ENCODE results near the gene RABEPK. TPM values are rescaled to one million over a fixed set of nuclear protein-coding genes. Genes with fewer than 3 reads are reported as not detected.
"Not testable (repeated sequence)": the region's sequence is repeated elsewhere in the genome, so short reads cannot be mapped to it uniquely, and the experiment has no call there.

RABEPK gene
- total RNA-seq, 1 experiment from 2014 or later, result 21.8 TPM

DNA sequence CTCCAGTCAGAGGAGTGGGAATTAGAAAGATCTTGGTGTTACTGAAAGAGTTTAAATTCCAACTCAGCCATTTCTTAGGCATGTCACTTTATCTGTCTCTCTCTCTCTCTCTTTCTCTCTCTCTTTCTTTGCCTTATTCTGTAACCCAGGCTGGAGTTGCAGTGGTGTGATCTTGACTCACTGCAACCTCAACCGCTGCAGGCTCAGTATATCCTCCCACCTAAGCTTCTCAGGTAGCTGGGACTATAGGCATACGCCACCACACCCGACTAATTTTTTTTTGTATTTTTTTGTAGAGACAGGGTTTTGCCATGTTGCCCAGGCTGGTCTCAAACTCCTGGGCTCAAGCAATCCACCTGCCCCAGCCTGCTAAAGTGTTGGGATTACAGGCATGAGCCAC, 18.3 kb downstream of the RABEPK start:
- Histone ChIP-seq H3K23ac (ENCODE audit: insufficient read length, low read depth, low read length) (no peak overlapping the region), H2BK5ac (ENCODE audit: insufficient read length, low read length) (no peak overlapping the region), H2BK15ac (ENCODE audit: low read depth, low read length) (no peak overlapping the region), H4K8ac (replicated peaks; ENCODE audit: insufficient read length, low read depth, low read length) (no peak overlapping the region), H2AFZ (ENCODE audit: low read length) (no peak overlapping the region), H3K23me2 (ENCODE audit: insufficient read length, low read depth, low read length, poor library complexity, severe bottlenecking) (no peaks in the 10 kb centered on the region), H3K9me3 (ENCODE audit: control insufficient read depth, low read depth, low read length) (no peaks in the 10 kb centered on the region), H3K18ac (ENCODE audit: insufficient read length, low read depth, low read length) (no peak overlapping the region), H3K27ac (ENCODE audit: insufficient read length, low read depth, low read length) (no peak overlapping the region), H4K91ac (ENCODE audit: insufficient read length, low read depth, low read length) (no peak overlapping the region), H3K4me2 (ENCODE audit: insufficient read depth, insufficient read length, low read length) (no peak overlapping the region), H3K27me3 (ENCODE audit: insufficient read depth, low read length) (no peaks in the 10 kb centered on the region), H2AK5ac (ENCODE audit: insufficient read length, low read length) (no peak overlapping the region), H3K79me2 (ENCODE audit: insufficient read depth, low read length) (no peaks in the 10 kb centered on the region), H3K14ac (ENCODE audit: insufficient read depth, low read length) (no peak overlapping the region), H3K9ac (ENCODE audit: extremely low read depth, insufficient read length, low read length) (no peak overlapping the region), H2BK20ac (ENCODE audit: low read depth, low read length, poor library complexity, severe bottlenecking) (no peak overlapping the region), H2BK12ac (ENCODE audit: insufficient read length, low read depth, low read length) (no peak overlapping the region), H3K79me1 (ENCODE audit: insufficient read depth, low read depth, low read length, poor library complexity, severe bottlenecking) (no peaks in the 10 kb centered on the region), H3K4ac (ENCODE audit: low read depth, low read length) (no peak overlapping the region), H3K56ac (ENCODE audit: insufficient read length, low read depth, low read length) (no peak overlapping the region), H2BK120ac (ENCODE audit: low read depth, low read length, poor library complexity, severe bottlenecking) (no peak overlapping the region), H4K20me1 (ENCODE audit: control insufficient read depth, insufficient read depth, insufficient read length) (no peaks in the 10 kb centered on the region), H3T11ph (ENCODE audit: low read length) (no peak overlapping the region), H3K4me1 (ENCODE audit: insufficient read depth, low read length) (no peaks in the 10 kb centered on the region), H4K5ac (ENCODE audit: insufficient read length, low read depth, low read length) (no peak overlapping the region)
- Mint-ChIP-seq H3K4me1 (no peaks in the 10 kb centered on the region), H3K36me3 (ENCODE audit: insufficient read depth in 1 of 3, low read depth in 3 of 3) (peaks cover 14 to 44% (median 40%) of the 10 kb centered on the region in 3 experiments; a peak in 6 of 7 replicates), H3K4me3 (no peak overlapping the region), H3K27ac (no peak overlapping the region; a peak in 1 of 7 replicates), H3K27me3 (ENCODE audit: low read depth) (no peaks in the 10 kb centered on the region), H3K9me3 (no peaks in the 10 kb centered on the region)
- TF ChIP-seq, protein P1, sequence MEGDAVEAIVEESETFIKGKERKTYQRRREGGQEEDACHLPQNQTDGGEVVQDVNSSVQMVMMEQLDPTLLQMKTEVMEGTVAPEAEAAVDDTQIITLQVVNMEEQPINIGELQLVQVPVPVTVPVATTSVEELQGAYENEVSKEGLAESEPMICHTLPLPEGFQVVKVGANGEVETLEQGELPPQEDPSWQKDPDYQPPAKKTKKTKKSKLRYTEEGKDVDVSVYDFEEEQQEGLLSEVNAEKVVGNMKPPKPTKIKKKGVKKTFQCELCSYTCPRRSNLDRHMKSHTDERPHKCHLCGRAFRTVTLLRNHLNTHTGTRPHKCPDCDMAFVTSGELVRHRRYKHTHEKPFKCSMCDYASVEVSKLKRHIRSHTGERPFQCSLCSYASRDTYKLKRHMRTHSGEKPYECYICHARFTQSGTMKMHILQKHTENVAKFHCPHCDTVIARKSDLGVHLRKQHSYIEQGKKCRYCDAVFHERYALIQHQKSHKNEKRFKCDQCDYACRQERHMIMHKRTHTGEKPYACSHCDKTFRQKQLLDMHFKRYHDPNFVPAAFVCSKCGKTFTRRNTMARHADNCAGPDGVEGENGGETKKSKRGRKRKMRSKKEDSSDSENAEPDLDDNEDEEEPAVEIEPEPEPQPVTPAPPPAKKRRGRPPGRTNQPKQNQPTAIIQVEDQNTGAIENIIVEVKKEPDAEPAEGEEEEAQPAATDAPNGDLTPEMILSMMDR (conservative IDR thresholded peaks at IDR 0.05), result no peak
- DNase-seq, result no peak
- WGBS (ENCODE audit: extremely low coverage, insufficient read length, low lambda C conversion rate), result no CpG with 5 or more reads among the region's 3 CpGs

DNA sequence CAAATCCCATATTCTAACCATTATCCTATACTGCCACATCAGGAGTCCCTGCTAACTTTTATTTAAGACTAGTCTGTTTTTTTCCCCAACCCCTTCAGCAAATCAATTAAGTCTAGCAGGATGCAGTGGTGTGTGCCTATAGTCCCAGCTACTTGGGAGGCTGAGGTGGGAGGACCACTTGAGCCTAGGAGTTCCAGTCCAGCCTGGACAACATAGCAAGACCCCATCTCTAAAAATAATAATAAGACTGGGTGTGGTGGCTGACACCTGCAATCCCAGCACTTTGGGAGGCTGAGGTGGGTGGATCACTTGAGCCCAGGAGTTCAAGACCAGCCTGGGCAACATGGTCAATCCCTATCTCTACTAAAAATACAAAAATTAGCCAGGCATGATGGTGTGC, 24.5 kb downstream of the RABEPK start:
- H3K9me3 ChIP-seq (ENCODE audit: control insufficient read depth, low read depth, low read length); H4K91ac ChIP-seq (ENCODE audit: insufficient read length, low read depth, low read length); H2BK15ac ChIP-seq (ENCODE audit: low read depth, low read length); H2BK5ac ChIP-seq (ENCODE audit: insufficient read length, low read length); H3K27me3 ChIP-seq (ENCODE audit: insufficient read depth, low read length); DNase-seq; H4K8ac ChIP-seq (replicated peaks; ENCODE audit: insufficient read length, low read depth, low read length); H2AFZ ChIP-seq (ENCODE audit: low read length); H3K79me2 ChIP-seq (ENCODE audit: insufficient read depth, low read length); H3K9ac ChIP-seq (ENCODE audit: extremely low read depth, insufficient read length, low read length); H3K4me1 Mint-ChIP-seq; H3K9me3 Mint-ChIP-seq; H3K4me1 ChIP-seq (ENCODE audit: insufficient read depth, low read length); H3K56ac ChIP-seq (ENCODE audit: insufficient read length, low read depth, low read length); H4K20me1 ChIP-seq (ENCODE audit: control insufficient read depth, insufficient read depth, insufficient read length); H3K4me3 Mint-ChIP-seq; H4K5ac ChIP-seq (ENCODE audit: insufficient read length, low read depth, low read length); H3K18ac ChIP-seq (ENCODE audit: insufficient read length, low read depth, low read length); H3K27me3 Mint-ChIP-seq (ENCODE audit: low read depth); H3K27ac ChIP-seq (ENCODE audit: insufficient read length, low read depth, low read length); H3K79me1 ChIP-seq (ENCODE audit: insufficient read depth, low read depth, low read length, poor library complexity, severe bottlenecking); H2BK12ac ChIP-seq (ENCODE audit: insufficient read length, low read depth, low read length); H2AK5ac ChIP-seq (ENCODE audit: insufficient read length, low read length); H3K27ac Mint-ChIP-seq; H3K23me2 ChIP-seq (ENCODE audit: insufficient read length, low read depth, low read length, poor library complexity, severe bottlenecking); H3T11ph ChIP-seq (ENCODE audit: low read length); H3K14ac ChIP-seq (ENCODE audit: insufficient read depth, low read length); H3K4ac ChIP-seq (ENCODE audit: low read depth, low read length); H2BK120ac ChIP-seq (ENCODE audit: low read depth, low read length, poor library complexity, severe bottlenecking); H3K23ac ChIP-seq (ENCODE audit: insufficient read length, low read depth, low read length); H2BK20ac ChIP-seq (ENCODE audit: low read depth, low read length, poor library complexity, severe bottlenecking); H3K4me2 ChIP-seq (ENCODE audit: insufficient read depth, insufficient read length, low read length): not testable (repeated sequence)
- H3K36me3 Mint-ChIP-seq (ENCODE audit: insufficient read depth in 1 of 3, low read depth in 3 of 3), result peaks cover 13 to 24% (median 16%) of the 10 kb centered on the region in 3 experiments; a peak in 5 of 7 replicates

Measured in H9 (cell line).